Measurements from ENCODE around the gene ERG. TPM values are rescaled to one million over a fixed set of nuclear protein-coding genes. Genes with fewer than 3 reads are reported as not detected.

Gene ERG
- total and polyA plus RNA-seq, 9 of the 15 experiments (the other 6 are each of a cell fraction or from before 2014, with no cell fraction given), result 0.06 TPM; not detected in 8

DNA sequence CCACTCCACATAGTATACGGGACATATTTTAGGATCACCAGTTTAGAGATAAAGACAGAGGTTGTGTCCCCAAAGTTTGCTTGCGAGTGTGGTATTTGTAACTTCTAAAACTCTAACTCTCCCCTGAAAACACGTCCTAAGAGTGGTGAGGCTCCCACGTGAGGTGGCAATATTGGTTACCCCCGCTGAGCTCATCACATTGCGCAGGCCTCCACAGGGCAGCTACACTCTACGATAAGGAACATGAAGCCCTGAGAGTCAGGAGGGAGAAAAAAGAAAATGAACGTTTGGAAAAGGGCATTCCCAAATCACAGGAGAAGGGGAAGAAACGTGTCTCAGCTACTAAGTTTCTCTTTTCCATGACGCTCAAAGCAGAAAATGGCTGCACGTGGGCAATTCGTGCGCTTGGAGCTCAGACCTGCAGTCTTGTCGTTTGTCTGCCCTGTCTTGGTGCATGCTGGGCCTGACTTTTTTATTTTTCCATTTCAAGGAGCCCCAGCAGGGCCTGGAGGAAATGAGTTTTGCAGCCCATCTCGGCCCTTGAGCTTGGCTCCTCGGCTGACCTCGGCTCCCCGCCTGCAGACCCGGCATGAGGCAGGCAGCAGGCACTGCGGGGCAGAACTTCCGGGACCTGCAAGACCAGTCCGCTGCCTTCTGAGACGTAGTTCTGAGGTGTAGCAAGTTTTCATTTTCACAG lies 25.7 kb downstream of the ERG start:
- TF ChIP-seq, protein P1, sequence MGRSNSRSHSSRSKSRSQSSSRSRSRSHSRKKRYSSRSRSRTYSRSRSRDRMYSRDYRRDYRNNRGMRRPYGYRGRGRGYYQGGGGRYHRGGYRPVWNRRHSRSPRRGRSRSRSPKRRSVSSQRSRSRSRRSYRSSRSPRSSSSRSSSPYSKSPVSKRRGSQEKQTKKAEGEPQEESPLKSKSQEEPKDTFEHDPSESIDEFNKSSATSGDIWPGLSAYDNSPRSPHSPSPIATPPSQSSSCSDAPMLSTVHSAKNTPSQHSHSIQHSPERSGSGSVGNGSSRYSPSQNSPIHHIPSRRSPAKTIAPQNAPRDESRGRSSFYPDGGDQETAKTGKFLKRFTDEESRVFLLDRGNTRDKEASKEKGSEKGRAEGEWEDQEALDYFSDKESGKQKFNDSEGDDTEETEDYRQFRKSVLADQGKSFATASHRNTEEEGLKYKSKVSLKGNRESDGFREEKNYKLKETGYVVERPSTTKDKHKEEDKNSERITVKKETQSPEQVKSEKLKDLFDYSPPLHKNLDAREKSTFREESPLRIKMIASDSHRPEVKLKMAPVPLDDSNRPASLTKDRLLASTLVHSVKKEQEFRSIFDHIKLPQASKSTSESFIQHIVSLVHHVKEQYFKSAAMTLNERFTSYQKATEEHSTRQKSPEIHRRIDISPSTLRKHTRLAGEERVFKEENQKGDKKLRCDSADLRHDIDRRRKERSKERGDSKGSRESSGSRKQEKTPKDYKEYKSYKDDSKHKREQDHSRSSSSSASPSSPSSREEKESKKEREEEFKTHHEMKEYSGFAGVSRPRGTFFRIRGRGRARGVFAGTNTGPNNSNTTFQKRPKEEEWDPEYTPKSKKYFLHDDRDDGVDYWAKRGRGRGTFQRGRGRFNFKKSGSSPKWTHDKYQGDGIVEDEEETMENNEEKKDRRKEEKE (IDR thresholded peaks at IDR 0.05; ENCODE audit: borderline replicate concordance in 1 of 2, control insufficient read depth in 1 of 2, low read depth in 2 of 2, low read length in 1 of 2), result no peak
- TF ChIP-seq ZNF175 (CRISPR knock-in tag; IDR thresholded peaks at IDR 0.05; ENCODE audit: low read depth), result peak; percentile 59; the same call in 1 of the 2 replicates
- in situ Hi-C loops (cut with MboI) (no loop called here), intact Hi-C loops (cut with micrococcal nuclease) (no loop called here)
- Histone ChIP-seq H3K27ac (ENCODE audit: extremely low read depth, low read depth, low read length) (no peak overlapping the region), H3K9ac (ENCODE audit: insufficient read depth in 1 of 2, low read depth in 2 of 2, low read length in 2 of 2) (no peak overlapping the region), H3K9me1 (ENCODE audit: control insufficient read depth, insufficient read depth, low read length) (no peaks in the 10 kb centered on the region), H3K79me2 (ENCODE audit: control insufficient read depth, insufficient read depth, low read length) (no peaks in the 10 kb centered on the region), H4K20me1 (replicated peaks; ENCODE audit: control insufficient read depth, insufficient read depth, low read length) (no peaks in the 10 kb centered on the region), H3K36me3 (ENCODE audit: control insufficient read depth, insufficient read depth, low read length) (no peaks in the 10 kb centered on the region), H3K4me3 (no peak overlapping the region), H3K27me3 (ENCODE audit: control insufficient read depth in 2 of 2, insufficient read depth in 2 of 2, low read length in 2 of 2) (peaks cover 0 to 21% of the 10 kb centered on the region in 2 experiments; a peak in 3 of 5 replicates), H3K4me1 (replicated peaks in 1 of 2; ENCODE audit: control insufficient read depth in 2 of 2, insufficient read depth in 2 of 2, low read length in 2 of 2) (peaks cover 4 to 13% of the 10 kb centered on the region in 2 experiments; a peak in 4 of 5 replicates), H3K9me3 (replicated peaks; ENCODE audit: control insufficient read depth, insufficient read depth, low read depth, low read length) (no peaks in the 10 kb centered on the region), H3K4me2 (ENCODE audit: insufficient read depth, low read length) (no peak overlapping the region), H2AFZ (ENCODE audit: low read depth, low read length) (no peak overlapping the region)
- ChIA-PET POLR2A (no interaction called here), CTCF (ENCODE audit: low intra/inter-chr PET ratio) (no interaction called here)
- WGBS (ENCODE audit: insufficient coverage, low coverage, missing lambda C conversion rate), result 16% methylated on average over 23 of the region's 23 CpGs
- no TSS peak for BruUV-seq (replicated peaks)
- FAIRE-seq (no peak), ATAC-seq (no peak), DNase-seq (ENCODE audit: extremely low read depth in 1 of 4, low spot score in 3 of 4) (no peak)
